Measurements from ENCODE around the gene DLG1.

Gene DLG1

GRCh38 chr3:197259096-197259495, 39.3 kb downstream of the DLG1 start:
- no peak for TF ChIP-seq GATA1 (IDR thresholded peaks at IDR 0.05; ENCODE audit: low read depth, low read length)
- no peak for TF ChIP-seq POLR2A (IDR thresholded peaks at IDR 0.05; ENCODE audit: low read length)
- DNase-seq = no peak

- no peak for DNase-seq
- TF ChIP-seq POLR2A (IDR thresholded peaks at IDR 0.05; ENCODE audit: low read length) = no peak
These were observed 40.1 kb downstream of the DLG1 start for GRCh38 chr3:197258168-197258755.

GRCh38 chr3:197257711-197258110, 40.7 kb downstream of the DLG1 start:
- TF ChIP-seq POLR2A (IDR thresholded peaks at IDR 0.05; ENCODE audit: low read length) (no peak), GATA1 (IDR thresholded peaks at IDR 0.05; ENCODE audit: low read depth, low read length) (no peak)
- no peak for DNase-seq

DNA sequence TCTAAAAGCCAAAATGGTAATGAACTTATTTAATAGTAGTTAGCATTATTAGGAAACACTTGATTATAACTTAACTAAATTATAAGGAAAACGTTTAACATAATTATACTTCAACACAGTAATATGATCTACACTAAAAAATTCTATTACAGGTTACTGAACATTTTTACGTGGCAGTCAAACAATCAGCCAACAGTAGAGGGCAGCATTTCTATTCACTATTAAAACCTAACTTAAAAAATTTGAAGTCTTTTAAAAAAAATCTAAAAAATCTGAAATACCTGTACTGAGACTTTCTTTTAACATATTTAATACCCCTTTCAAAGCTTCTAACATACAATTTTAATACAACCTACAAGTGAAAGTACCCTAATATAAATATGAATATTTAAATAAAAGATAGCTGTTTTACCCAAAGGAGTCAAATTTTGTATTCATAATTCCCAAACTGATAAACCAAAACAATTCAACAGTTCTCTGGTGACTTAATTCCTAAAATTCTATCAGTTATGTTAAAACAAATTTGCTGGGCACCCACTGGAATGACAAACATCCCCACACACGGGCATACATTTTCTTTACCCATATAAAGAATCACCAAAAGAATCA, 41.5 kb downstream of the DLG1 start:
- TF ChIP-seq GATA1 (IDR thresholded peaks at IDR 0.05; ENCODE audit: low read depth, low read length) (no peak), POLR2A (IDR thresholded peaks at IDR 0.05; ENCODE audit: low read length) (no peak)
- peak; percentile 54 to 74 for DNase-seq

DNA sequence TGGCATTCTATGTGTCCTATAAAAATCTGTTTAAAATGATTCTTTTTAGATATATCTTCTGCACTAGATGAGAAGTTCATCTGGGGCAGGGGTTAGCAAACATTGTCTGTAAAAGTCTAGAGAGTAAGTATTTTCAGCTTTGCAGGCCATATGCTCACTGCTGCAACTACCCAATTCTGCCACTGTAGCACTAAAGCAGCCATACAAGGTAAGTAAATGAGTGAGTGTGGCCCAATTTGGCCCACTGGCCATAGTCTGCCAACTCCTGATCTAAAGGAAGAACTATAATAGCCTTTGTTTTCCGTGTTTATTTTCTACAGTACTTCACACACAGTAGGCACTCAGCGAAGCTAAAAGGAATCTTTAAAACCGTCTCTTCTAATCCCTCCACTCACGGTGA, 42.3 kb downstream of the DLG1 start:
- DNase-seq = no peak
- TF ChIP-seq GATA1 (IDR thresholded peaks at IDR 0.05; ENCODE audit: low read depth, low read length) = no peak
- TF ChIP-seq POLR2A (IDR thresholded peaks at IDR 0.05; ENCODE audit: low read length) = no peak

DNA sequence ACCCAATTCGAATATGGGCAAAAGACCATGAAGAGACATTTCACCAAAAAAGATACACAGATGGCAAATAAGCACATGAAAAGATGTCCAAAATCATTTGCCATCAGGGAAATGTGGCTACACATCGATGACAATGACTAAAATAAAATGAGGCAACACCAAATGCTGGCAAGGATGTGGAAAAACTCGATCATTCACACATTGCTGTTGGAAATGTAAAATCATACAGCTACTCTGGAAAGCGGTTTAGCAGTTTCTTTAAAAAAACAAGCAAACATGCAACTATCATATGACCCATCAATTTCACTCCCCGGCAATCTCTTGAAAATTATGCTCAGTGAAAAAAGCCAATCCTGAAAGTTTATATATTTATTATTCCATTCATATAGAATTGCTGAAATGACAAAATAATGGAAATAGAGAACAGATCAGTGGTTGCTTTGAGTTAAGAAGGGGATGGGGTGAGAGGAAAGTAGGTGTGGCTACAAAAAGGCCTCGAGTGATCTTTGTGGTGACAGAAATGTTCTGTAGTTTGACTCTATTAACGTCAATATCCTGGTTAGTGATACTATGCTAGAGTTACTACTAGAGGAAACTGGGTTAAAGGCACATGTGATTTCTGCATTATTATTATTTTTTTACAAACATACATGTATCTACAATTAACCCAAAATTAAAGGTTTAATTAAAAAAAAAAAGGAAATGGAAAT, 45.0 kb downstream of the DLG1 start:
- DNase-seq = no peak
- TF ChIP-seq GATA1 (IDR thresholded peaks at IDR 0.05; ENCODE audit: low read depth, low read length) = no peak
- TF ChIP-seq POLR2A (IDR thresholded peaks at IDR 0.05; ENCODE audit: low read length) = no peak

- TF ChIP-seq GATA1 (IDR thresholded peaks at IDR 0.05; ENCODE audit: low read depth, low read length) (no peak), POLR2A (IDR thresholded peaks at IDR 0.05; ENCODE audit: low read length) (no peak)
- DNase-seq = peak; percentile 35 to 44
These were observed 48.9 kb downstream of the DLG1 start for GRCh38 chr3:197249542-197249941.

GRCh38 chr3:197248341-197248740, 50.1 kb downstream of the DLG1 start:
- DNase-seq = peak in 1 of 2 experiments; percentile 8
- no peak for TF ChIP-seq GATA1 (IDR thresholded peaks at IDR 0.05; ENCODE audit: low read depth, low read length)
- TF ChIP-seq POLR2A (IDR thresholded peaks at IDR 0.05; ENCODE audit: low read length) = no peak

GRCh38 chr3:197244751-197245150, 53.7 kb downstream of the DLG1 start:
- TF ChIP-seq GATA1 (IDR thresholded peaks at IDR 0.05; ENCODE audit: low read depth, low read length) = no peak
- TF ChIP-seq POLR2A (IDR thresholded peaks at IDR 0.05; ENCODE audit: low read length) = no peak
- no peak for DNase-seq

GRCh38 chr3:197242784-197243432, 55.5 kb downstream of the DLG1 start:
- TF ChIP-seq GATA1 (IDR thresholded peaks at IDR 0.05; ENCODE audit: low read depth, low read length) (no peak), POLR2A (IDR thresholded peaks at IDR 0.05; ENCODE audit: low read length) (no peak)
- DNase-seq = peak in 1 of 2 experiments; percentile 10

- no peak for DNase-seq
- no peak for TF ChIP-seq POLR2A (IDR thresholded peaks at IDR 0.05; ENCODE audit: low read length)
- TF ChIP-seq GATA1 (IDR thresholded peaks at IDR 0.05; ENCODE audit: low read depth, low read length) = no peak
These were observed 57.2 kb downstream of the DLG1 start for GRCh38 chr3:197241173-197241572.

DNA sequence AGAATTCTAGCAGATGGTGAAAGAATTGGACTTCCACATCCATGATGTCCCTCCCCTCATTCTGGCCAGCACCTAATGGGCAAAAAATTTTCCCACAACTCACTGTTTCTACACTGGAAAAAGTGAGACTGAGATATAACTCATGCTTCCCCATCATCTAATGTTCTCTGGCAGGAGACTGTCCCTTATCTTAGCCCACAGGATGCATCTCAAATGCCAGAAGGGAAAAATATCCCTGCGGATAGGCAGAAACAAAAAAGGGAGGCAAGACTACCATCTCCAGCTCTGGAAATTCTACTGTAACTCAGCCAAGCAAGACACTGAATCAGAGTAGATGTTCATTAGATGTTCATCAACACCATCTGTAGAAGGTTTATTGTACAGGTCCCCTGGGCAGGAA, 58.6 kb downstream of the DLG1 start:
- TF ChIP-seq GATA1 (IDR thresholded peaks at IDR 0.05; ENCODE audit: low read depth, low read length) (no peak), POLR2A (IDR thresholded peaks at IDR 0.05; ENCODE audit: low read length) (no peak)
- no peak for DNase-seq

DNA sequence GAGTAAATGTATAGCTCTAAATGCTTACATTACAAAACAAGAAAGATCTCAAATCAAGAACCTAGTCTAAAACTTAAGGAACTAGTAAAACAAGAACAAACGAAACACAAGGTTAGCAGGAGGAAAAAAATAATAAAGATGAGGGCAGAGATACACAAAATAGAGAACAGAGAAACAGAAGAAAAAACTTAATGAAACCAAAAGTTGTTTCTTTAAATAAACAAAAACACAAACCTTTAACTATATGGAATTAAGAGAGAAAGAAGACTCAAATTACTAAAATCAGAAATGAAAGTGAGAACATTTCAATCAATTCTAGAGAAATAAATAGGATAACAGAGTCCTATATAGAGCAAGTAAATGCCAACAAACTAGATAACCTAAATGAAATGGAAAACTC, 59.6 kb downstream of the DLG1 start:
- TF ChIP-seq GATA1 (IDR thresholded peaks at IDR 0.05; ENCODE audit: low read depth, low read length) (no peak), POLR2A (IDR thresholded peaks at IDR 0.05; ENCODE audit: low read length) (no peak)
- no peak for DNase-seq

DNA sequence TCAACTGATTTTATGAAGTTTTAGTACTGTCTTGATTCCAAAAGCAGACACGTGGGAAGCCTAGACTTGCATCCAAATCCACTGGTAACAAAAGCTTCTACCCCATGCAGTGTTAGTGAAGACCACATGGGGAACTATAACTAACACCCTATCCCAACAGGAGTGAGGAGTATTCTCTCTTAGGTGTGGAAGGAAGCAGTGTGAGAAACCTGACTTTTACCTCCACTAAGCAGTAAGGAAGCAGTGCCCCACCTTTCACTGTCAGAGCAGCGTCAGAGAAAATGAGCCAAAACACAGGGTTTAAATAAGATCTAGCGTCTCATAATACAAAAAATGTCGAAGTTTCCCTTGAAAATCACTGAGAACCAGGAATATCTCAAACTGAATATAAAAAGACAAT, 60.5 kb downstream of the DLG1 start:
- TF ChIP-seq GATA1 (IDR thresholded peaks at IDR 0.05; ENCODE audit: low read depth, low read length) (no peak), POLR2A (IDR thresholded peaks at IDR 0.05; ENCODE audit: low read length) (no peak)
- DNase-seq = no peak
